ENCODE results near the gene DCXR.

DCXR gene

GRCh38 chr17:82022981-82023446 lies 14.5 kb downstream of the DCXR start, which contains the start of gene LRRC45:
Gene LRRC45, plus strand, starts transcription at chr17:82023305. Its CDS starts 339 bp downstream, at chr17:82023644.
- DNase-seq (ENCODE audit: low read depth, low spot score): peak; percentile 100

DNA sequence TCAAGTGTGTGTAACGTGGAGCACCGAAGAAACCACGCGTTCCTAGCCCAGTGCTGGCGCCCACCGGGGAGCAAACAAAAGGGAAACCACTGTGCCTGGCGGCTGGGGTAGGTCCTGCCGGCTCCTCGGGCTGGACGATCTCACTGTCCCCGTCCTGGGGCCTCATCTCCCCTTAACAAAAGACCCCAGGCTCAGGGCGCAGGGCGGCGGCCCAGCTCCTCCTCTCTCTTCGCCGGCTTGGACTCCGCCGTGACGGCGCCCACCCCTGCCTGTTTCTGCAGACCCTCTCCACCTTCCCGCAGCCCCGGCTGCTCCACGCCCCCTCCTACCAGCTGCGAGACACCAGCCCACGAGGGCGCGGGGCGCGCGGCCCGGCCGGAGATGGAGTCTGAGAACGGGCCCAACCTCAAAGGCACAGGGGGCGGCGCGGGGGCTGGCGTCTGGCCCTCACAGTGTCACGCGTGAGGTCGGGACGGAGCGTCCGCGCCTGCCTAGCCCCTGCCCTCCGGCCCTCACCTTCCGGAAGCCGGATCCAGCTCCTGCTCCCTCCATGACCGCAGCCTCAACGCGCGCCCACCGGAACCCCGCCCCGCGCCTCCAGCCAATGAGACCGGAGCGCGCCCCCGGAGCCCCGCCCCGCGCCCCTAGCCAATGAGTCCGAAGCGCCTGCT lies 15.1 kb downstream of the DCXR start, which contains the start of gene CENPX:
TSS of gene CENPX (minus strand) at position 569 of the 671 bp plus-strand sequence. CDS start at position 552, 17 bp downstream.
- DNase-seq (ENCODE audit: low read depth, low spot score): no peak

- no peak for DNase-seq (ENCODE audit: low read depth, low spot score)
Observed at GRCh38 chr17:82021900-82022309, 15.6 kb downstream of the DCXR start.

GRCh38 chr17:82021107-82021899 lies 16.2 kb downstream of the DCXR start:
- peak; percentile 87 for DNase-seq (ENCODE audit: low read depth, low spot score)

DNA sequence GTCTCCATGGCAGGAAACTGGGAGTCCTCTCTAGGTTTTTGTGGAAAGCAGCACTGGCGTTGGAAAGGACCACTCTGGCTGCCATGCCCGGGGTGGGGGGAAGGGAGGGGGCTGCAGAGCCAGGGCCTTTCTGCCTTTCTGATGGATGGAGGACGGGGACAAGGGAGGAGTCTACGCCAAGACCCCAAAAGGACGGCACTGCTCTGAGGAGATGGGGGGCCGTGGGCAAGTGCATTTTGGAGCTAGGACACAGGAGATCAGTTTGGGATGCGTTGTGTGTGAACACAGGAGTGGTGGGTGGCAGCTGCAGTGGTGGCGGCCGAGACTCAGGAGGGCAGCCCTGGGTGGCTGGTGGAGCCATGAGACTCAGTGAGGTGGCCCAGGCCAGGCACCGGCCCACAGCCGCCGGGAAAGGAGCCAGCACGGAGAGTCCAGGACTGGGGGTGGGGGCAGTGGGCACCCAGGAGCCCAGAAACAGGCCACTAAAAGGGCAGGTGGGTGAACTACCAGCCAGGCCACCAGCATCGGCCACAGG lies 16.9 kb downstream of the DCXR start:
- no peak for DNase-seq (ENCODE audit: low read depth, low spot score)

DNA sequence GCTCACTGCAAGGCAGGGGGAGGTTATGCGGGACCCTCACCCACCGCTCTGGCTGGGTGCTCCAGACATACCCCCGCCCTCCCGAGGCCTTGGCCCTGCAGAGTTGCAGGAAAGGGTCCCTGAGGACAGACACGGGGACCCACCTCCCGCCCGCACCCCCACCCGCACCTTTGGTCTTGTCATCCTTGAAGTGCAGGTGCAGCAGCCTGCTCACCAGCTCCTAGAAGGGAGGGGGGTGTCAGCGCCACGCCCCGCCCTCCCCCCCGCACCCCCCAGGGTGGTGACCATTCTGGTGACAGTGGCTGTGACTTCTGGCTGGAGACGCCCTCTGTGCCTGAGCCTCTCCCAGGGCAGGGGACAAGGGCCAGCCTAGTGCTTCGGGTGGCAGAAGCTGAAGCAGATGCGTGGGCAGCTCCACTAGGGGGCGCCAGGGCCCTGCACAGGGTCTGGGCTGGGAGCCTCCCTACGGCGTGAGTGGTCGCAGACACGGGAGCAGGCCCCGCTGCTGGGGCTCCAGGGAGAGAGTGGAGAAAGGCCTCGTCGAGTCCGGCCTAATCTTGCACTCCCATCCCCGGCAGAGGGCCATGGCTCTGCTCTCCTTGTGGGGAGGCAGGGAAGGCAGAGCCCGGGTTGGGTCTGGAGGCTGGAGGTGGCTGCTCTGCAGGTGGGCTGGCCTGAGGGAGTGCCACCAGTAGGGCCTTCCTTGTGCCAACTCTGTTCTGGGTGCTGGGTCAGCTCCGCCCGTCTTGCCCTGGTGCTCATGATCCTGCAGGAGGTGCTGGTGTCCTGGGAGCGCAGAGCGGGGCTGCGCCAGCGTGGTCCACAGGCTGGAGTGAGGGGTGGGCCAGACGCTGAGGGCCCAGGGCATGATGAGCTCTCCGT lies 17.6 kb downstream of the DCXR start:
- DNase-seq (ENCODE audit: low read depth, low spot score): peak; percentile 60

DNA sequence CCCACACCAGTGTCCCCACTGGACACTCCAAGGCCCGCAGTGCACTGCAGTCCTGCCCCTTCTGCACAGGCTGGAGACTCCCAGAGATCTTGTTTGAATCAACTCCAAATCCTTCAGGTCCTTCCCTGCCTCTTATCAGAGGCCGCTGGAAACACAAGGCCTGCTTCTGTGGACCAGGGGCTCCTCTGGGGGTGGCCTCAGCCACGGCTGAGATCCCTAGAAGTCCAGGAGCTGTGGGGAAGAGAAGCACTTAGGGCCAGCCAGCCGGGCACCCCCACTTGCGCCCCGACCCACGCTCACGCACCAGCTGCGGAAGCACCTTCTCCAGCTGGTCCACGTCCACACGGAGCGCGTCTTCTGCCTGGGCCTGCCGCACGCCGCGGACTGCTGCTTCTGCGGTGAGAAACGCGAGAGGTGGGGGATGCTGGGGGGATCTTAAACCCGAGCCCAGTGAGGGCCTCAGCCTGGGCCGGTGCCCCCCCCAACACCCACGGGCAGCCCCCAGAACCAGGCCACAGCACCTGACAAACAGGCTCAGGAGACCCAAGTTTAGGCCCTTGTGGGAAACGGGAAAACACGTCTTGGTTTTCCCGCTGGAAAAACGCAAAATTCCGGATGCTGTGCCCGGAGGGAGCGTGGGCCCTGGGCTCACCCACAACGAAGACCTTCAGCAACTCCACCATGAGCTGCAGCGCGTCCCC lies 18.4 kb downstream of the DCXR start:
- no peak for DNase-seq (ENCODE audit: low read depth, low spot score)

DNA sequence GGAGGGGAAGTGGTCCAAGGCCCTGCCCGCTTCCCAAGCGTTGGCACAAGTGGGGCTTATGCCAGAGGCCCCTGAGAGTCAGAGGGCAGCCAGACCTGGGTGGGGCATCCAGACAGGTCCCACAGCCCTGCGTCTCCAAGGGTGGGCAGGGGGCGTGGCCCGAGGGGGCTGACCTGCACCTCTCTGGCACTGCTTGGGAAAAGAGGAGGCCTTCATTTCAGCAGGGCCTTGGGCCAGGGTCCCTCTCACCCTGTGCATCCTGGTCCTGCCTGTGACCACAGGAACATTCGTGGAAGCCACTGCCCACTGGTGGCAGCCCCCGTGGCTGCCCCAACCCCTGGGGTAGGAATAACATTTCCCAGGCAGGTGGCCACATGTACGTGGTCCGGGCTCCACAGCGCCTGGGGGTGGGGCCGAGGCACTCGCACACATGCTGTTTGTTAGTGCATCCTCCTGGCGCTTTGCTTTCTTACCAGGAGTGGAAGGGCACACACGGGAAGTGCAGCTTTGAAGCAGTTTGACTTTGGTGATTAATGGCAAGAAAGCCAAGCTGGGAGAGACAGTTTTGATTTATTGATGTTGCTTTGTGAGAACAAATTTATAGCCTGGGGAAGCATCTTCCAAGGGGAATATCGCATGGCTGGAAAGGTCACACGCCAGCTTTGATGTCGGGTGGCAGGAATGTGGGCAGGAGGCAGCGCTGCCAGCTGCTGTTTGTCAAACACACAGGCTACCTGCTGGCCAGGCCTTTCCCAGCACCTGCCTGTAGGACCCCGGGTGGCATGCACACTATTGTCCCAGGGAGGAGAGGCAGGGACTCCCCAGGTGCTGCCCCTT lies 19.1 kb downstream of the DCXR start:
- no peak for DNase-seq (ENCODE audit: low read depth, low spot score)

DNA sequence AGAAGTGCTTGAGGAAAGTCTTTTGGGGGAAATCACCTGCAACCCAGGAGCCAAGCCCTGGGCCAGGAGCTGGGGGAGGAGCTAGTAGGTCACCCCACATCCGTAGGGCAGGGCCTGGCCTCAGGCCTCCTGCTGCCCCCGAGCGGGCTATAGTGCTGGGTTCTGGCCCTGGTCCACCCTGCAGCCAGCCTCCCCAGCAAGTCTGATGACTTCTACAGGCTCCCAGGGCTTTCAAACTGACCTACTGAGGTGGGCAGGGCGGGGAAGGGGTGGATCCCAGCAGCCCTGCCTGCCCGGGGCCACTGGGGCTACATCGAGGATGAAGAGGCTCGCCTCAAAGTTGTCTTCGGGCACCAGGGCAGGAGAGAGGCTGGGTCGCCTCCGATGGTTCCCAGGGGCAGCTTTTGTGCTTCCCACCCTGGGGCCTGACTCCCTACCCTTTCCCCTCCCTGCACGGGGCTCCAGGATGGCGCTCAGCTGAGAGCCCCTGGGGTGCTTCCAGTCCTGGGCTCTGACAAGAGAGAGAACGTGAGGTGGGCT lies 19.8 kb downstream of the DCXR start:
- no peak for DNase-seq (ENCODE audit: low read depth, low spot score)

DNA sequence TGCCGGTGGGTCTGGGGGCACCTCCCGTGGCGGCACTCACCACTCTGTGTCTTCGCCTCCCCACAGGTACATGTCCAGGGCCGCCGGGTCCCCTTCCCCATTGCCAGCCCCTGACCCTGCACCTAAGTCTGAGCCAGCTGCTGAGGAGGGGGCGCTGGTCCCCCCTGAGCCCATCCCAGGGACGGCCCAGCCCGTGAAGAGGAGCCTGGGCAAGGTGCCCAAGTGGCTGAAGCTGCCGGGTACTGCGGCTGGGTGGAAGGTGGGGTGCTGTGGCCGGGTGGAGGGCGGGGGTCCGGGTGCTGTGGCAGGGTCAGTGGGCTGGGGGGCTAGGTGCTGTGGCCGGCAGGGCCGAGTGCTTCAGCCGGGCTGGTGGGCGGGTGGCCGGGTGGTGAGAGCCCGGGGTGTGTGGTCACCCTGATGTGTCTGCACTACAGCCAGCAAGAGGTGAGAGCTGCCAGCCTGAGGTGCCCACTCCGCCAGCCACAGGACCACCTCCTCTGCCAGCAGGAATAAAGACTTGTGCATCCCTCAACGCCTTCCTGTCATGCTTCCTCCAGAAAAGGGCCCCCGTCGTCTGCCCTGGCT lies 20.5 kb downstream of the DCXR start:
- no peak for DNase-seq (ENCODE audit: low read depth, low spot score)

DNA sequence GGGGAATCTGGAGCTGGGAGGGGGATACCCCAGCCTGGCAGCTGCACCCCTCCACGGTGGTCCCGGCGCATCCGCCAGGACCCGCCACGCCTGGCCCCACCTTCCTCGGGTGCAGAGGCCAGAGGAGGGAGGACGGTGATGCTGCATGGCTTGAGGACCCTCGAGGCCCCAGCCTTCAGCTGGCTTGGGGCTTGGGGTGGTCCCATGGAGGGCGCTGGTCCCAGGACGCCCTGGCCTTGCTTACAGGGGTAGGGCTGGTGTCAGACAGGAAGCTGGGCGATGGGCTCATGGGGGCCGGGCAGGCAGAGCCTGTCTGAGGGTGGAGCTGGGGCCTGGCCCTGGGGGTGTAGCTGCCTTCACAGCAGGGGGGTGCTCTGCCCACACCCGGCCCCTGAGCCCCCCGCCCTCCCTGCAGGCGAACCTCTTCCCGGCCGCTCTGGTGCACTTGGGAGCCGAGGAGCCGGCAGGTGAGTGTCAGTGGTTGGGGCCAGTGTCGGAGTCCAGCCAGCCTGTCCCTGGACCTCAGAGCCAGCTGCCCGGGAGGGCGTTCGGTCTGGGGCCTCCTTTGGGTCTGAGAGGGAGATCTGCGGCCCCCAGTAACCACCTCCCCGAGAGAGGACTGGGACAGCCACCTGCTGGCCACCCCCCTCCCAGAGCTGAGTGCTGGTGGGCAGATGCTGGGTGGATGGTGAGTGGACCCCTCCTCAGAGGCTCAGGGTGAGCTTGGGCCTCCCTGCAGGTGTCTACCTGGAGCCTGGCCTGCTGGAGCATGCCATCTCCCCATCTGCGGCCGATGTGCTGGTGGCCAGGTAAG lies 21.2 kb downstream of the DCXR start:
- DNase-seq (ENCODE audit: low read depth, low spot score): no peak

DNA sequence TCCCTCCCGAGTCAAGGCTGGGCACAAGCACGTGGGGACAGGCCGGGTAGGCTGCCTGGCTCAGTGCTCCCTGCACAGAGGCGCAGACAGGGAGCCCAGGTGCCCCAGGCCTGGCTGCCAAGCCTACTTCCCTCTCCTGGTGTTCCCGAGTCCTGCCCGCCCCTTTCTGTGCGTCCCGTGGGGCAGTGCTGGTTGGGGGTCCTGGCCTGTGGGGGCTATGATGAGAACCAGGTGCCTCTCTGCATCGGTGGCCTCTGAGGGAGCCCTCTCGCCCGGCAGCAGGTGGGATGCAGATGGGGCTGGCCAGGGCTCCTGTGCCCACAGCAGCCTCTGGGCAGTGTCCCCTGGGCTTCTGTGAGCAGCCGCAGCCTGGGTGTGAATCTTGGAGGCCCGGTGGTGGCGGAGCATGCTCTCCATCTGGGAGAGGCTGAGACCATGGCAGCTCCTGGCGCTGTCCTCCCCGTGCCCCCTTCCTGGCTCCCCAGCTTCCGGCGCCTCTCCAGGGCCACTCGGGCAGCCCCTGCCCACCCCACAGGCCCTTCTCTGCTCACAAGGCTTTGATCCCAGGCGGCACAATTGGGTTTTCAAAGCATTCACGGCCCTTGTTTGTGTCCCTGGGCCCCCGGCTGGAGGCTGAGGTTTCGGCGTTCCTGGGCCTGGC lies 22.1 kb downstream of the DCXR start:
- DNase-seq (ENCODE audit: low read depth, low spot score): no peak

GRCh38 chr17:82014971-82015310 lies 22.6 kb downstream of the DCXR start:
- DNase-seq (ENCODE audit: low read depth, low spot score): no peak

DNA sequence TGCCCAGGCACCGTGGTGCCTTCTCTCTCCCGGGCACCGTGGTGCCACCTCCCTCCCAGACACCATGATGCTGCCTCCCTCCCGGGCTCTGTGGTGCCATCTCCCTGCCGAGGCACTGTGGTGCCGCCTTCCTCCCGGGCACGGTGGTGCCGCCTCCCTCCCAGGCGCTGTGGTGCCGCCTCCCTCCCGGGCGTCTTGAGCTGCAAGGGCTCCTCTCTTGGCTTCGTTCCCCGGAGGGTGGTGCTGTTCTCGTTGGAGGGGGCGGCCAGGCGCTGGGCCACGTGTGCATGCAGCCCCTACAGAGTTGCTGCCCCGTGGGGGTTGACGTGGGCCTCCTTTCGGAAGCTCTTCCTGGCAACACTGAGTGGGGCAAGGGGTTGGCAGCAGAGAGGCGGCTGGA lies 23.1 kb downstream of the DCXR start:
- no peak for DNase-seq (ENCODE audit: low read depth, low spot score)

GRCh38 chr17:82013772-82014321 lies 23.6 kb downstream of the DCXR start:
- no peak for DNase-seq (ENCODE audit: low read depth, low spot score)

DNA sequence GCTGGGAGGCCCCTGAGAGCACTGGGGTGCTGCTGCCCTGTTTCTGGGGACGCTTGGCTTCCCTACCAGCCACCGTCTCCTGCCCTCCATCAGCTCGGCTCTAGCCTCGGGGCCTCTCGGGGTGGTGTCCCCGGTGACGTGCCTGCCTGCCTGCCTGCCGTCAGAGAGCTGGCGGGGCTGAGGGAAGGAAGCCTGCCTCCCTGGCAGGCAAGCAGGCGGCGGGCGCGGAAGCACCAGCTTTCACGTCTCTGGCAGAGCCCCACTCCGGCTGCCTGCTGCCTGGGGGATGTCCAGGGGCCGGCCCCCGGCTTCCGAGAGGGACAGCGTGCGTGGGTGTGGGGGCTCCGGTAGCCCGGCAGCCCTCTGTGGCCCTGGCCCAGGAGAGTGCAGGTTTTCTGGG lies 24.2 kb downstream of the DCXR start:
- peak; percentile 69 for DNase-seq (ENCODE audit: low read depth, low spot score)

GRCh38 chr17:82012640-82013295 lies 24.7 kb downstream of the DCXR start:
- peak; percentile 76 for DNase-seq (ENCODE audit: low read depth, low spot score)

Data from astrocyte of the hippocampus (primary cell).